OCI-LY7 (cell line): ENCODE results near the gene SPATA32. TPM values are rescaled to one million over a fixed set of nuclear protein-coding genes. Genes with fewer than 3 reads are reported as not detected.

Experiments
- BruUV-seq: library from RNA; stranded (reverse); fragments of 400-500 nt; replicated peaks from 2 replicates; lab custom pipeline; 2021; lab: Mats Ljungman, UMichigan
- CTCF ChIA-PET: fragments of 300-600 bp; sonication (Branson Sonifier 250); formaldehyde crosslinking; loops from one replicate; lab custom pipeline; 2022; ENCODE audit warnings: antibody characterized with exemption; ENCODE audit not compliant: unreplicated experiment; lab: Charles Lee
- POLR2A ChIA-PET: fragments of 300-600 bp; sonication (Branson Sonifier 250); formaldehyde crosslinking; loops from one replicate; lab custom pipeline; 2022; ENCODE audit warnings: antibody characterized with exemption; lab: Charles Lee
- DNase-seq: peaks from one replicate; pipeline ENCODE4 v3.0.0-alpha.2; 2015; ENCODE audit warnings: low spot score
- H2AFZ ChIP-seq: fragments of 200-600 bp; sonication (generic), shearing (Covaris generic); 2 replicates; pipeline ENCODE4 v1.6.1; 2014; ENCODE audit warnings: mild to moderate bottlenecking, antibody characterized with exemption, low read length, moderate library complexity
- H3K27ac ChIP-seq: fragments of 200-600 bp; sonication (generic); 2 replicates; pipeline ENCODE4 v1.5.1; 2014; ENCODE audit warnings: mixed run types, low read depth, mild to moderate bottlenecking, moderate library complexity, low read length, inconsistent platforms; ENCODE audit not compliant: poor library complexity, severe bottlenecking
- H3K36me3 ChIP-seq: fragments of 200-600 bp; sonication (generic); 2 replicates; pipeline ENCODE4 v1.6.1; 2014; ENCODE audit warnings: mild to moderate bottlenecking, antibody characterized with exemption, low read length, moderate library complexity, mixed read lengths; ENCODE audit not compliant: insufficient read depth
- H3K4me1 ChIP-seq: fragments of 200-600 bp; sonication (generic); 2 replicates; pipeline ENCODE4 v1.5.1; 2014; ENCODE audit warnings: mild to moderate bottlenecking, low read length; ENCODE audit not compliant: insufficient read depth, poor library complexity, severe bottlenecking
- H3K4me2 ChIP-seq: fragments of 200-600 bp; sonication (generic); 2 replicates; pipeline ENCODE4 v1.6.1; 2014; ENCODE audit warnings: mild to moderate bottlenecking, low read length
- H3K4me3 ChIP-seq: fragments of 200-600 bp; sonication (generic); 2 replicates; pipeline ENCODE4 v1.5.1; 2014; ENCODE audit warnings: mild to moderate bottlenecking, low read depth, low read length; ENCODE audit not compliant: poor library complexity, severe bottlenecking
- H3K79me2 ChIP-seq: fragments of 200-600 bp; sonication (generic); 2 replicates; pipeline ENCODE4 v1.6.1; 2016; ENCODE audit warnings: low read depth, mild to moderate bottlenecking, low read length, moderate library complexity, mixed read lengths; ENCODE audit not compliant: insufficient read depth
- H3K9me2 ChIP-seq: fragments of 200-600 bp; sonication (generic); 2 replicates; pipeline ENCODE4 v1.6.1; 2016; ENCODE audit warnings: mild to moderate bottlenecking, low read length, mixed read lengths; ENCODE audit not compliant: insufficient read depth
- H3K9me3 ChIP-seq: fragments of 200-600 bp; sonication (generic); 2 replicates; pipeline ENCODE4 v1.6.1; 2014; ENCODE audit warnings: mild to moderate bottlenecking, mixed run types, low read length, mixed read lengths
- H4K20me1 ChIP-seq: fragments of 200-600 bp; sonication (generic); 2 replicates; pipeline ENCODE4 v1.6.1; 2014; ENCODE audit warnings: mild to moderate bottlenecking, antibody characterized with exemption, low read length, moderate library complexity, mixed read lengths; ENCODE audit not compliant: insufficient read depth
- EZH2phosphoT487 ChIP-seq: fragments of 200-600 bp; sonication (generic); IDR thresholded peaks from 2 replicates; pipeline ENCODE4 v1.6.1; 2018; ENCODE audit warnings: low read depth, borderline replicate concordance, mild to moderate bottlenecking, mixed run types, antibody characterized with exemption, low read length, moderate library complexity, mixed read lengths
- intact Hi-C: fragments of 100-400 bp; cut with micrococcal nuclease; formaldehyde crosslinking; loops from one replicate; pipeline ENCODE4 v1.10.0; 2022; ENCODE audit not compliant: unreplicated experiment
- total RNA-seq, 2 experiments: library from RNA; depleted of rRNA in 1 of 2; stranded (reverse); fragments of >200 nt in 1 of 2; shearing (Covaris generic) in 1 of 2; gene quantifications; 2 replicates each; pipeline ENCODE4 v1.2.3, GENCODE V29; 2014 to 2022
- TF ChIP-seq, protein P1 (sequence below): fragments of 200-600 bp; sonication (generic); conservative IDR thresholded peaks from 2 replicates; pipeline ENCODE4 v1.5.1; 2014; ENCODE audit warnings: mild to moderate bottlenecking, antibody characterized with exemption, low read length, moderate library complexity, mixed read lengths

SPATA32 gene
- total RNA-seq, 2 experiments from 2014 or later = not detected

DNA sequence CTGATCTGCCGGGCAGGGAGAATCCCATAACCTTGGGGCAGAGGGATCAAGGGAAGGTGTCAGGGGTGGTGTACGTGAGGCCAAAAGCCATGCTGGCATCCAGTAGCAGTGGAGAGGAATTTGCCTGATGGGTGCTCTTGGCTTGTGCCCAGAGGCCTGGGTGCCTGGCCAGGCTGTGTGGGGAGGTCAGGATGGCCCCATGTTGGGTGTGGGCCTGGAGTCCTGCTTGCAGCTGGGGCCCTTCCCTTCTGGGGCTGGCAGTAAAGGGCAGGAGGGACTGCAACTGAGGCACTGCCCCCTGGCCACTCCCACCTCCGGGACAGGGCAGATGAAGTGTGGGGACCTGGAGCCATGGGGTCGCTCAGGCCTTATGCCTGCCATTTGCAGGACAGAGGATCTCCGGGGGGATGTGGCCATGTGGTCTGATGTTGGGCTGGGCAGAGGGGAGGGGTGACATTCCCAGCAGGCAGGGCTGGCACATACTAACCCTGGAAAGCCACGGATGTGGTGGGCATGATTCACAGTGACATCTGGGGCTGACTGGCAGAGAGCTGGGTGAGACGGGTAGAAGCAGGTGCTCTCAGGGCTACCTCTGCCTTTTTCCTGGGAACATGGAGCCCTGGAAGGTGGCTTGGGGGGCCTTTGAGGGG lies 36.7 kb downstream of the SPATA32 start:
- Histone ChIP-seq H3K36me3 (no peaks in the 10 kb centered on the region), H3K9me2 (no peaks in the 10 kb centered on the region), H3K4me1 (peaks cover 82% of the 10 kb centered on the region), H2AFZ (no peak overlapping the region), H3K27ac (peak overlapping the region; percentile 97), H3K4me3 (peak overlapping the region; percentile 96), H3K9me3 (no peaks in the 10 kb centered on the region), H4K20me1 (0 out of 2 replicates have a peak, but pooled peaks cover 7% of the 10 kb centered on the region), H3K4me2 (peak overlapping the region; percentile 98), H3K79me2 (peaks cover 75% of the 10 kb centered on the region)
- DNase-seq = peak; percentile 27
- ChIA-PET CTCF (interaction anchor here (1.1 to 1.2 kb wide), 2 partner anchors 10 to 87 kb away, joined by 3 read pairs; no protein-coding TSS in a partner anchor), POLR2A (interaction anchor here (0.8 to 1.4 kb wide), 5 partner anchors 22 to 94 kb away, joined by 3 to 5 read pairs (median 3); no protein-coding TSS in a partner anchor)
- BruUV-seq = no TSS peak
- TF ChIP-seq, protein P1, sequence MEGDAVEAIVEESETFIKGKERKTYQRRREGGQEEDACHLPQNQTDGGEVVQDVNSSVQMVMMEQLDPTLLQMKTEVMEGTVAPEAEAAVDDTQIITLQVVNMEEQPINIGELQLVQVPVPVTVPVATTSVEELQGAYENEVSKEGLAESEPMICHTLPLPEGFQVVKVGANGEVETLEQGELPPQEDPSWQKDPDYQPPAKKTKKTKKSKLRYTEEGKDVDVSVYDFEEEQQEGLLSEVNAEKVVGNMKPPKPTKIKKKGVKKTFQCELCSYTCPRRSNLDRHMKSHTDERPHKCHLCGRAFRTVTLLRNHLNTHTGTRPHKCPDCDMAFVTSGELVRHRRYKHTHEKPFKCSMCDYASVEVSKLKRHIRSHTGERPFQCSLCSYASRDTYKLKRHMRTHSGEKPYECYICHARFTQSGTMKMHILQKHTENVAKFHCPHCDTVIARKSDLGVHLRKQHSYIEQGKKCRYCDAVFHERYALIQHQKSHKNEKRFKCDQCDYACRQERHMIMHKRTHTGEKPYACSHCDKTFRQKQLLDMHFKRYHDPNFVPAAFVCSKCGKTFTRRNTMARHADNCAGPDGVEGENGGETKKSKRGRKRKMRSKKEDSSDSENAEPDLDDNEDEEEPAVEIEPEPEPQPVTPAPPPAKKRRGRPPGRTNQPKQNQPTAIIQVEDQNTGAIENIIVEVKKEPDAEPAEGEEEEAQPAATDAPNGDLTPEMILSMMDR = no peak
- no peak for TF ChIP-seq EZH2phosphoT487
- intact Hi-C loops = loop anchor here (5.0 kb wide), 1 partner anchor 92 kb away; the partner anchor contains the start of gene MAP3K14

- Histone ChIP-seq H3K4me3 (peak overlapping the region; percentile 96), H3K79me2 (peaks cover 71% of the 10 kb centered on the region), H3K9me3 (no peaks in the 10 kb centered on the region), H4K20me1 (0 out of 2 replicates have a peak, but pooled peaks cover 7% of the 10 kb centered on the region), H3K27ac (peak overlapping the region; percentile 97), H2AFZ (no peak overlapping the region), H3K4me1 (peaks cover 78% of the 10 kb centered on the region), H3K9me2 (no peaks in the 10 kb centered on the region), H3K36me3 (no peaks in the 10 kb centered on the region), H3K4me2 (peak overlapping the region; percentile 98)
- CTCF ChIA-PET = interaction anchor here (0.6 kb wide), 1 partner anchor 48 kb away, joined by 3 read pairs; no protein-coding TSS in a partner anchor
- no peak for DNase-seq
- BruUV-seq = no TSS peak
- TF ChIP-seq EZH2phosphoT487 = no peak
- TF ChIP-seq, protein P1 = no peak
- intact Hi-C loops = loop anchor here (5.0 kb wide), 1 partner anchor 93 kb away; the partner anchor contains the start of gene MAP3K14
- POLR2A ChIA-PET = interaction anchor here (0.6 kb wide), 1 partner anchor 172 kb away, joined by 7 read pairs; no protein-coding TSS in a partner anchor
These were observed 37.2 kb downstream of the SPATA32 start for GRCh38 chr17:45224671-45225050.
